Measurements from ENCODE around the gene SYTL5.

The SYTL5 gene

DNA sequence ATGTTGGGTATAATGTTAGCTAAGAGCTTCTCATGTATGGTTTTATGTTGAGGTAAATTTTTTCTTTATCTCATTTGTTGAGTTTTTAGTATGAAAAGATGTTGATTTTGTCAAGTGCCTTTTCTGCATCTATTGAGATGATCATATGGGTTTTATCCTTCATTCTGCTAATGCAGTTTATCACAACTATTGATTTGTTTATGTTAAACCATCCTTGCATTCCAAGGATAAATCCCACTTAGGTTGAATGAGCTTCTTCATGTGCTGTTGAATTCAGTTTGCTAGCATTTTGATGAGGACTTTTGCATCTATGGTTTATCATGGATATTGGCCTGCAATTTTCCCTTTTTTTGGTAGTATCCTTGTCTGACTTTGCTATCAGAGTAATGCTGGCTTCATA is 93.3 kb downstream of the SYTL5 start:
- DNase-seq: no peak

- DNase-seq: no peak
Observed at GRCh38 chrX:38102240-38102639, 95.9 kb downstream of the SYTL5 start.

- no peak for DNase-seq
Observed at GRCh38 chrX:38102875-38103274, 96.5 kb downstream of the SYTL5 start.

DNA sequence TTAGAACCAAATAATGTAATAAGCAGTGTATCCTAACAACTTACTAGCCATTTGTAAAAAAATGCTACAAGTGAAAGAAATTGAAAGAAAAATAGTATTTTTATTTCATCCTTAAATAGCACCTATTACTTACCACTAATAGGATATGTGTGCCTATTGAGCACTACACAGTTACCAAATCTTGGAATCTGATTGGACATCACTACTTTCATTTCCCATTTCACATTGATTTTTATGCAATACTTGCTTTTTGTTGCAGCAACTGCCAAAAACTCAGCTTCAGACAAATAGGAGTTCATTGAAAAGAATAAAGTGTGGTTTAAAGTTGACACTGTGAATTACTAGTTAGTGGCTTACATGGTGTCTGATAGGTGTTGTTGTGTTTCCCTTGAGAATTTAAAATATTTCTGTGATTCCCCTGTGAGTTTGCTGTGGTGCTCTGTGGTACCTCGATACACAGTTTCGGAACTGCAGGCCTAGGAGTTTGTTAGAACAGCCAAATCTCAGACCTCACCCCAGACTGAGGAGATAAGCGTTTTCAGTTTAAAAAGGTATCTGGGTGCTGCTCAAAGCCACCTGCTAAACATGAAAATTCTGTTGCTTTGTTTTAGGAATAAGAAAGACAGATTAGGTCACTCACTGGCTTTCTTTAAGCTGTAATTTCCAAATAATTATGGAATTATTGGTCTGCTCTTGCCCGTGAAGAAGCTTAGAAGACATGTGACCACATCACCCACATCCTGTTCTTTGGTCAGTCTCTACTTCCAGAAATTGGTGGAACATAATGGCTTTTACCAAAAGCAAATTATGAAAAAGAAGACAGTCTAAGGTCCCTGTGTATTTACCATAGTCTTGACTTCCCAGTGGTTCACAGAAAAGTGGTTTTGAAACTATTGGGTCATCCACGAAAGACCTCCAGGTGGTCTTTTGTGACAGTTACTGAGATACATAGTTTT is 97.8 kb downstream of the SYTL5 start:
- DNase-seq: no peak

- no peak for DNase-seq
Observed at GRCh38 chrX:38105216-38105725, 98.9 kb downstream of the SYTL5 start.

DNA sequence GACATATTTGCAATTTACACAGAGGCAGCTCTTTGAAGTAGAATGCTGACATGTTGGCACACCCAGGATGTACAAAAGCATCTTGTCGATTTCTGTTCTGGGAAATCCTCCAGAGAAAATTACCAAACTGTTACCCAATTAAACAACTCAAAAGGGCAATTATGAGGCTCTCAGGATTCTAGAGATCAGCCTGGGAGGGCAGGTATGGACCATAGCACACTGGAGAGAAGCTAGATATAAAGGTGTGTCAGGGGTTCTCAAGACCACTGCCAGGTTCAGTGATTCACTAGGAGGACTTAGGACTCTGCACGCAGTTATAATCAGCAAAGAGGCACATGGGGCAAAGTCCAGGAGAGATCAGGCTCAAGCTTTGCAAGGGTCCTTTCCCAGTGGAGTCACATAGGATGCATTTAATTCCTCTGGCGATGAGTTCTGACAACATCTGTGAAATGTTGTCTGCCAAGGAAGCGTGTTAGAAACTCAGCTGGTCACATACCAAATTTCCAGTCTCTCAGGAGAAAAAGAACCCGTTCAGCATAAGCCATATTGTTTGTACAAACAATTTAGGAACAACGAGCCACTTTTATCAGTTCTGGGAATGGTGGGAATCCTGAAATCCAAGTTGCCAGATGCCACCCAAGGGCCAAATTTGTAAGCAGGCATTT is 100.8 kb downstream of the SYTL5 start:
- no peak for DNase-seq

- no peak for DNase-seq
Observed at GRCh38 chrX:38108364-38108763, 102.0 kb downstream of the SYTL5 start.

DNA sequence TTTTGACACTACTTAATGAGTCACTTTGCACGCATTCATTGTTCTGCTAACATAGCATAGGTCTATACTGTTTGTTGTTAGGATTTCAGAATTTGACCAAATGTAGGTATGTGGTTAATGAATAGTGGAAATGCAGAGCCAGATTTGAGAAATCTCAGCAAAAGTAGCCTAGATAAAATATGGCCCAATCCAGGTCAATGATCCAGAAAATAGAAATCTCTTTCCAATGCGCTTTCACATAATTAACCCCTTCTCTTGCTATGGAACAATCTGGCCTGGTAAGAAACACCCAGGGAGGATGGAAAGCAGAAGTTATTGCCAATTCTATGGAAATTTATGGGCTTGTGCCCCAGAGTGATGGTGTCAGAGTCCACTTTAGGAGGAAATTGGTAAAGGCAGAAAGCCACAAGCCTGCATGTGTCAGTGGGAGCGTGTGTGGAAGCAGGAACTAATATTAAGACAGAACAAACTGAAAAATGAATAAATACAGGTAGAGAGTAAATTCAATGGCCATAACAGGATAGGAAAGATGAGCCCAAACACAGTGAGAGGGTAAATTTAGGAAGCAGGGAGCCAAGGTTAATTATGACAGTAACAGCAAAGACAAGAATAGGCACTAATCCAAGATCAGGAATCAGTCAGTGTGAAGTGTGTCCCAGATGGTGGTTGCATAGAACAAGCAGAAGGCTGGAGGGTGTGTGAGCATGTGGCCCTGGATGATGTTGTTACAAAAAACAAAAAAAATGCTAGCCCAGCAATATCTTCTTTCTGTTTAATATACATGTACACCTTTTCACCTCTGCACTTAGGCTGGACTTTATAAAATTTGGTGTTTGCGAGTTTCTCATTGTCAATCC is 102.9 kb downstream of the SYTL5 start:
- no peak for DNase-seq

GRCh38 chrX:38110231-38110630 is 103.9 kb downstream of the SYTL5 start:
- DNase-seq: no peak

- DNase-seq: no peak
Observed at GRCh38 chrX:38111196-38111595, 104.8 kb downstream of the SYTL5 start.

- peak; percentile 48 for DNase-seq
Observed at GRCh38 chrX:38112566-38112965, 106.2 kb downstream of the SYTL5 start.

DNA sequence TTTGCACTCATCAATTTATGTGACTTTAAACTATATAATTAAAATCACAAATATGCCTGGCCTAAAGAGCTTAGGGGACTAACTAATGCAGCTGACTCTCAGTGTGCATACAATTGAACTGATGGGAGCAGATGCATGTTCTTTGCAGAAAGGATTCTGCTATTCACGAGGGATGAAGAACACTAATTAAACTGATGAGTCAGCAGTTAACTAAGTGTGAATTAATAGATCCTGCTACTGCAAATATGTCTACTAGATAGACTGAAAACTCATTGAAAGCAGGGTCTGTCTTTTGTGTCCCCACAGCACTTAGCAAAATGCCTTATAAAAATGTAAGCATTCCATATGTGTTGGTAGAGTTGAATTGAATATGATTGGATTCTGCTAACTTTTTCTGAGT is 110.4 kb downstream of the SYTL5 start:
- no peak for DNase-seq

GRCh38 chrX:38117485-38117884 is 111.1 kb downstream of the SYTL5 start:
- peak; percentile 82 for DNase-seq

DNA sequence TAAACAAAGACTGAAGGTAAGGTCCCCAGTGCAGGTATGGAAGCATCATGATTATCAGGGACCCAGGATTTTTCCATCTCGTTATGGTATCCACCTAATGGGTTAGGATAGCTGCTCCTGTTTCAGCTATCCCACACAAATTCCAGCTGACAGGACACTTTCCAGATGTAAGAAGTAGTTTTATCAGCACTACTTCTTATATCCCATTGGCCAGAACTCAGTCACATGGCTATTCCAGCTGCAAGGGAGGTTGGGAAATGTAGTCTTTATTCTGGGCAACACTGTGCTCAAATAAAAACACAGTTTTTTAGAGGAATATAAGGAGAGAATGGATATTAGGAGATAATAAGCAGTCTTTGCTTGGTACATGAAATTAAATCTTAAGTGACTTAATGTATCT is 117.6 kb downstream of the SYTL5 start:
- no peak for DNase-seq

- DNase-seq: no peak
Observed at GRCh38 chrX:38126179-38126578, 119.8 kb downstream of the SYTL5 start.

GRCh38 chrX:38127961-38128360 is 121.6 kb downstream of the SYTL5 start:
- no peak for DNase-seq

- no peak for DNase-seq
Observed at GRCh38 chrX:38129366-38129765, 123.0 kb downstream of the SYTL5 start.

- DNase-seq: no peak
Observed at GRCh38 chrX:38138157-38138891, 132.0 kb downstream of the SYTL5 start.

DNA sequence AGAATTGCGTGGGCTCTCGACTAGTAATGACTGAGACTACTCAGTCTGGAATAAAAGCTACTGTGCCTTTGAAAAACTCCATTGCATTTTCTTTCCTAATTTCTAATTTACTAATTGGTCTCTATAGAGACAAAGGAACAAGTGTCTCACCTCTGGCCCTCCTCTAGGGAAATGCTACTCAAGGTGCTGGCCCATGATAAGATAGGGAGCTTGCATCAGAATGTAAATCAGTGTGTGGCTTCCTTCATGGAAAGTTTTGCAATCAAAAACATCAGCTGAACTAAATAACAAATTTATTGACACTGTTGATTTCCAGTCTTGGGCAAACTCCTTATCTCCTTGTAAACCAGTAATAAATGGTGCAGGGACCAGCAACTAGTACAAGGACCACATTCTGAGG is 132.5 kb downstream of the SYTL5 start:
- DNase-seq: no peak

DNA sequence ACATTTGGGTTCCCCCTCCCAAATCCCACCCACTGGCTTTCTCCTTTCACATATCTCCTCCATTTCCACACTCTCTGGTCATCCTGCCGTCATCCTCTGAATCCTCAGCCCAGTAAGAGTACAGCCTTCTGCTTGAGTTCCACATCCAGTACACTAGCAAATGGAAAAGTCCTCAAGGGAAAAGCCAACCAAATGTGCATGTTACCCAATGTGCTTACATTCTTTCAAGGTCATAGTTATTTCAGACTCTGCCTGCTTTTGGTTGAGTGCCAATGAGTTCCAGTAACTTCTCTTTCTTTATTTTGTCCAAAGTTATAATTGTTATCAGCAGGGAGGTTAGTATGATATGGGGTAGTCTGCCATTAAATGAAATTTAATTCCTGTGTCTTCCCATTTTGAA is 136.3 kb downstream of the SYTL5 start:
- no peak for DNase-seq

DNA sequence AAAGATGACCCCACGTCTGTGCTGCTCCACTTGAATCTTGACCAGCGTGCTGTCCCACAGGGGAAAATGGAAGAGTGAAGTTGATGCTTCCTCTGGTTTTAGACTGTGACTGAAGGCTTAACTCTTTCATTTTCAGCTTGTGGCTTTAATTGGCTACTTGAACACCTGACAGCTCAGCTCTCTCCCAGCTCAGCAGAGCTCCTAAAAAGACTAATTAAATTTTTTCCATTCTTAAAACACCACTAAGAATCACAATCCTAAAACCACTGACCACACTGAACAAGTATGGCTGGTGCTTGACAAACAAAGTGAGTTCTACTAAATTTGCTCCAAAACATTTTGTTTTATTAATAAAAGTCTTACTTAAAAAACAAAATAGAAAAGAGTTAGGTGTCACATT is 142.7 kb downstream of the SYTL5 start:
- no peak for DNase-seq

- DNase-seq: no peak
Observed at GRCh38 chrX:38150993-38151392, 144.6 kb downstream of the SYTL5 start.

Measured in NCI-H2029 (cell line).